H9 (cell line): Measurements from ENCODE around the gene MAGEC2. TPM values are rescaled to one million over a fixed set of nuclear protein-coding genes. Genes with fewer than 3 reads are reported as not detected.

ENCODE experiments used
- DNase-seq: peaks from one replicate; pipeline ENCODE4 v3.0.0-alpha.2; 2017
- H2AFZ ChIP-seq: one replicate; pipeline ENCODE4 v1.6.1; 2013; ENCODE audit warnings: mild to moderate bottlenecking, low read length, control low read depth, moderate library complexity
- H2AK5ac ChIP-seq: 2 replicates; pipeline ENCODE4 v1.6.1; 2013; ENCODE audit warnings: low read length, control low read depth, mixed read lengths; ENCODE audit not compliant: insufficient read length
- H2BK120ac ChIP-seq: one replicate; pipeline ENCODE4 v1.6.1; 2013; ENCODE audit warnings: low read depth, mild to moderate bottlenecking, low read length, control low read depth, inconsistent platforms; ENCODE audit not compliant: poor library complexity, severe bottlenecking
- H2BK12ac ChIP-seq: 2 replicates; pipeline ENCODE4 v1.6.1; 2013; ENCODE audit warnings: low read length, control low read depth, mixed read lengths, low read depth; ENCODE audit not compliant: insufficient read length
- H2BK15ac ChIP-seq: 2 replicates; pipeline ENCODE4 v1.6.1; 2013; ENCODE audit warnings: low read depth, low read length, control low read depth
- H2BK20ac ChIP-seq: one replicate; pipeline ENCODE4 v1.6.1; 2013; ENCODE audit warnings: low read depth, mild to moderate bottlenecking, low read length, control low read depth, inconsistent platforms; ENCODE audit not compliant: poor library complexity, severe bottlenecking
- H2BK5ac ChIP-seq: 2 replicates; pipeline ENCODE4 v1.6.1; 2013; ENCODE audit warnings: low read length, control low read depth, mixed read lengths; ENCODE audit not compliant: insufficient read length
- H3K14ac ChIP-seq: 2 replicates; pipeline ENCODE4 v1.6.1; 2013; ENCODE audit warnings: low read length, control low read depth; ENCODE audit not compliant: insufficient read depth
- H3K18ac ChIP-seq: 2 replicates; pipeline ENCODE4 v1.6.1; 2013; ENCODE audit warnings: low read depth, mild to moderate bottlenecking, mixed read lengths, low read length, control low read depth; ENCODE audit not compliant: insufficient read length
- H3K23ac ChIP-seq: 2 replicates; pipeline ENCODE4 v1.6.1; 2013; ENCODE audit warnings: low read length, control low read depth, mixed read lengths, low read depth; ENCODE audit not compliant: insufficient read length
- H3K23me2 ChIP-seq: 2 replicates; pipeline ENCODE4 v1.6.1; 2013; ENCODE audit warnings: low read depth, mild to moderate bottlenecking, mixed read lengths, low read length, control low read depth; ENCODE audit not compliant: insufficient read length, poor library complexity, severe bottlenecking
- H3K27ac ChIP-seq: 2 replicates; pipeline ENCODE4 v1.5.1; 2013; ENCODE audit warnings: low read length, control low read depth, mixed read lengths, low read depth; ENCODE audit not compliant: insufficient read length
- H3K27me3 ChIP-seq: 2 replicates; pipeline ENCODE4 v1.6.1; 2013; ENCODE audit warnings: low read length, control low read depth, inconsistent platforms; ENCODE audit not compliant: insufficient read depth
- H3K4ac ChIP-seq: 2 replicates; pipeline ENCODE4 v1.6.1; 2013; ENCODE audit warnings: low read depth, mild to moderate bottlenecking, control low read depth, inconsistent platforms, low read length, moderate library complexity
- H3K4me1 ChIP-seq: 2 replicates; pipeline ENCODE4 v1.6.1; 2013; ENCODE audit warnings: low read length, control low read depth, inconsistent platforms; ENCODE audit not compliant: insufficient read depth
- H3K4me2 ChIP-seq: 2 replicates; pipeline ENCODE4 v1.6.1; 2013; ENCODE audit warnings: low read length, control low read depth, mixed read lengths; ENCODE audit not compliant: insufficient read length, insufficient read depth
- H3K56ac ChIP-seq: 2 replicates; pipeline ENCODE4 v1.6.1; 2013; ENCODE audit warnings: low read depth, mild to moderate bottlenecking, mixed read lengths, low read length, control low read depth; ENCODE audit not compliant: insufficient read length
- H3K79me1 ChIP-seq: 2 replicates; pipeline ENCODE4 v1.6.1; 2013; ENCODE audit warnings: low read depth, mild to moderate bottlenecking, moderate library complexity, low read length, control low read depth, inconsistent platforms; ENCODE audit not compliant: insufficient read depth, poor library complexity, severe bottlenecking
- H3K79me2 ChIP-seq: 2 replicates; pipeline ENCODE4 v1.6.1; 2013; ENCODE audit warnings: low read length, control low read depth, inconsistent platforms; ENCODE audit not compliant: insufficient read depth
- H3K9ac ChIP-seq: 2 replicates; pipeline ENCODE4 v1.6.1; 2013; ENCODE audit warnings: low read length, control low read depth, mixed read lengths; ENCODE audit not compliant: insufficient read length; ENCODE audit errors: extremely low read depth
- H3K9me3 ChIP-seq: one replicate; pipeline ENCODE4 v1.6.1; 2013; ENCODE audit warnings: low read depth, low read length, inconsistent platforms; ENCODE audit not compliant: control insufficient read depth
- H3T11ph ChIP-seq: one replicate; pipeline ENCODE4 v1.6.1; 2013; ENCODE audit warnings: mild to moderate bottlenecking, low read length, control low read depth, inconsistent platforms
- H4K20me1 ChIP-seq: one replicate; pipeline ENCODE4 v1.6.1; 2013; ENCODE audit not compliant: control insufficient read depth, insufficient read length, insufficient read depth
- H4K5ac ChIP-seq: 2 replicates; pipeline ENCODE4 v1.6.1; 2013; ENCODE audit warnings: low read depth, mild to moderate bottlenecking, mixed read lengths, low read length, control low read depth; ENCODE audit not compliant: insufficient read length
- H4K8ac ChIP-seq: replicated peaks from 2 replicates; pipeline ENCODE4 v1.6.1; 2013; ENCODE audit warnings: low read length, control low read depth, mixed read lengths, low read depth; ENCODE audit not compliant: insufficient read length
- H4K91ac ChIP-seq: 2 replicates; pipeline ENCODE4 v1.6.1; 2013; ENCODE audit warnings: low read depth, mild to moderate bottlenecking, moderate library complexity, mixed read lengths, low read length, control low read depth; ENCODE audit not compliant: insufficient read length
- H3K27ac Mint-ChIP-seq, 3 experiments: 2 replicates in 2 of 3; 3 replicates in 1 of 3; pipeline ENCODE4 v1.8.0; 2020 to 2021; ENCODE audit warnings: mixed read lengths in 3 of 3, mild to moderate bottlenecking in 1 of 3, moderate library complexity in 1 of 3
- H3K27me3 Mint-ChIP-seq: 2 replicates; pipeline ENCODE4 v1.8.0; 2021; ENCODE audit warnings: low read depth, mild to moderate bottlenecking, moderate library complexity, mixed read lengths
- H3K36me3 Mint-ChIP-seq, 3 experiments: 2 replicates in 2 of 3; 3 replicates in 1 of 3; pipeline ENCODE4 v1.8.0; 2020 to 2021; ENCODE audit warnings: low read depth in 3 of 3, mixed read lengths in 3 of 3; ENCODE audit not compliant: insufficient read depth in 1 of 3
- H3K4me1 Mint-ChIP-seq, 2 experiments: 2 replicates each; pipeline ENCODE4 v1.8.0; 2020; ENCODE audit warnings: mixed read lengths in 2 of 2
- H3K4me3 Mint-ChIP-seq, 2 experiments: 2 replicates in 1 of 2; 3 replicates in 1 of 2; pipeline ENCODE4 v1.8.0; 2020 to 2021; ENCODE audit warnings: mild to moderate bottlenecking in 2 of 2, mixed read lengths in 2 of 2, moderate library complexity in 1 of 2
- H3K9me3 Mint-ChIP-seq, 2 experiments: 2 replicates in 1 of 2; 3 replicates in 1 of 2; pipeline ENCODE4 v1.8.0; 2020; ENCODE audit warnings: mild to moderate bottlenecking in 2 of 2, mixed read lengths in 2 of 2, moderate library complexity in 1 of 2
- WGBS: extraction: QIAGEN DNeasy Blood & Tissue Kit; methylation state at CpG from one replicate; pipeline ENCODE4 v1.1.7; 2013; ENCODE audit warnings: missing lambda C conversion rate, low lambda C conversion rate, mixed read lengths; ENCODE audit not compliant: insufficient read length; ENCODE audit errors: extremely low coverage; 5-methylcytosine and 5-hydroxymethylcytosine counted together
- total RNA-seq: library from RNA; stranded (reverse); gene quantifications from 2 replicates; pipeline ENCODE4 v1.2.1, GENCODE V29; 2021
- TF ChIP-seq, protein P1 (sequence below): fragments of 200-600 bp; sonication (generic); conservative IDR thresholded peaks from 3 replicates; pipeline ENCODE4 v1.8.0; 2021; ENCODE audit warnings: antibody characterized with exemption, mild to moderate bottlenecking

Gene MAGEC2
- total RNA-seq, 1 experiment from 2014 or later = not detected

DNA sequence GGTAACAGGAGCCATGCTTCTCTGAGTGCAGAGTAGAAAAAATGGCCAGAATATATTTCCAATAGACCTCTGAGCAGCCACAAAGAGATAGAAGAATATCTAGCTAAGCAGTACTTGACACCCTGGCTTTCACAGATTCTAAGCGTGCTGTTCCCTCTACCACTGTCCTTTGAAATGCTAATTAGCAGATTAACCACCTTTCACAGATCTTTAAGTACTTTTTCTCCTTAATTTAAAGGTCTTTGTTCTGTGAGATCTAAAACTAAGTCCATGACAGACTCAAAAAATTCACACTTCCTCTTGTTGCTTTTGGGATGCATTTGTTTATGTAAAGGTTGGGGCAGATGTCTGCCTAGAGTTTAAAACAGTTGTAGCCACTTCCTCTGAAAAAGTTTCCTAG is 28.3 kb upstream of the MAGEC2 start:
- no peak overlapping the region for H3K27ac ChIP-seq

More for the DNA sequence above, 28.3 kb upstream of the MAGEC2 start:
- Histone ChIP-seq H2AFZ (no peak overlapping the region), H3K23me2 (no peaks in the 10 kb centered on the region), H4K8ac (no peak overlapping the region), H2BK120ac (no peak overlapping the region), H3K4me1 (no peaks in the 10 kb centered on the region; the same call in 1 of the 2 replicates), H3K23ac (no peak overlapping the region), H3K14ac (no peak overlapping the region), H3K18ac (no peak overlapping the region), H2BK20ac (no peak overlapping the region), H4K91ac (no peak overlapping the region), H2AK5ac (no peak overlapping the region), H3K27me3 (no peaks in the 10 kb centered on the region), H2BK5ac (no peak overlapping the region), H4K20me1 (no peaks in the 10 kb centered on the region), H3K79me1 (no peaks in the 10 kb centered on the region), H3K4ac (no peak overlapping the region), H3T11ph (no peak overlapping the region), H4K5ac (no peak overlapping the region), H3K9me3 (peaks cover 24% of the 10 kb centered on the region), H3K4me2 (no peak overlapping the region), H2BK15ac (no peak overlapping the region), H3K9ac (no peak overlapping the region), H2BK12ac (no peak overlapping the region), H3K56ac (no peak overlapping the region), H3K79me2 (no peaks in the 10 kb centered on the region)
- Mint-ChIP-seq H3K27me3 (no peaks in the 10 kb centered on the region; the same call in none of the 2 replicates), H3K9me3 (peaks cover 39 to 42% of the 10 kb centered on the region in 2 experiments), H3K27ac (peak overlapping the region; percentile 5 to 54 (median 50); a peak in 2 of 7 replicates), H3K4me3 (peak overlapping the region in 1 of 2 experiments; percentile 7; a peak in 1 of 5 replicates), H3K36me3 (peaks cover 17 to 22% (median 20%) of the 10 kb centered on the region in 3 experiments), H3K4me1 (peaks cover 12 to 15% of the 10 kb centered on the region in 2 experiments)
- TF ChIP-seq, protein P1, sequence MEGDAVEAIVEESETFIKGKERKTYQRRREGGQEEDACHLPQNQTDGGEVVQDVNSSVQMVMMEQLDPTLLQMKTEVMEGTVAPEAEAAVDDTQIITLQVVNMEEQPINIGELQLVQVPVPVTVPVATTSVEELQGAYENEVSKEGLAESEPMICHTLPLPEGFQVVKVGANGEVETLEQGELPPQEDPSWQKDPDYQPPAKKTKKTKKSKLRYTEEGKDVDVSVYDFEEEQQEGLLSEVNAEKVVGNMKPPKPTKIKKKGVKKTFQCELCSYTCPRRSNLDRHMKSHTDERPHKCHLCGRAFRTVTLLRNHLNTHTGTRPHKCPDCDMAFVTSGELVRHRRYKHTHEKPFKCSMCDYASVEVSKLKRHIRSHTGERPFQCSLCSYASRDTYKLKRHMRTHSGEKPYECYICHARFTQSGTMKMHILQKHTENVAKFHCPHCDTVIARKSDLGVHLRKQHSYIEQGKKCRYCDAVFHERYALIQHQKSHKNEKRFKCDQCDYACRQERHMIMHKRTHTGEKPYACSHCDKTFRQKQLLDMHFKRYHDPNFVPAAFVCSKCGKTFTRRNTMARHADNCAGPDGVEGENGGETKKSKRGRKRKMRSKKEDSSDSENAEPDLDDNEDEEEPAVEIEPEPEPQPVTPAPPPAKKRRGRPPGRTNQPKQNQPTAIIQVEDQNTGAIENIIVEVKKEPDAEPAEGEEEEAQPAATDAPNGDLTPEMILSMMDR = no peak
- no peak for DNase-seq
- no CpG with 5 or more reads among the region's 1 CpG for WGBS
